ENCODE data around the gene P4HA2.

P4HA2 gene

GRCh38 chr5:132207778-132208177 is 19.9 kb downstream of the P4HA2 start:
- DNase-seq (ENCODE audit: low read depth), result no peak
- no peak for TF ChIP-seq CTCF (conservative IDR thresholded peaks at IDR 0.05; ENCODE audit: low read depth, low read length)
- H3K4me3 ChIP-seq (ENCODE audit: low read length), result no peak overlapping the region

GRCh38 chr5:132206782-132207181 is 20.9 kb downstream of the P4HA2 start:
- no peak overlapping the region for H3K4me3 ChIP-seq (ENCODE audit: low read length)
- no peak for DNase-seq (ENCODE audit: low read depth)
- TF ChIP-seq CTCF (conservative IDR thresholded peaks at IDR 0.05; ENCODE audit: low read depth, low read length), result no peak

GRCh38 chr5:132205385-132206125 is 22.1 kb downstream of the P4HA2 start:
- no peak for DNase-seq (ENCODE audit: low read depth)
- no peak overlapping the region for H3K4me3 ChIP-seq (ENCODE audit: low read length)
- TF ChIP-seq CTCF (conservative IDR thresholded peaks at IDR 0.05; ENCODE audit: low read depth, low read length), result no peak

GRCh38 chr5:132204371-132205135 is 23.1 kb downstream of the P4HA2 start:
- DNase-seq (ENCODE audit: low read depth), result no peak
- no peak overlapping the region for H3K4me3 ChIP-seq (ENCODE audit: low read length)
- TF ChIP-seq CTCF (conservative IDR thresholded peaks at IDR 0.05; ENCODE audit: low read depth, low read length), result no peak

GRCh38 chr5:132203916-132204315 is 23.7 kb downstream of the P4HA2 start:
- no peak overlapping the region for H3K4me3 ChIP-seq (ENCODE audit: low read length)
- TF ChIP-seq CTCF (conservative IDR thresholded peaks at IDR 0.05; ENCODE audit: low read depth, low read length), result no peak
- DNase-seq (ENCODE audit: low read depth), result no peak

- TF ChIP-seq CTCF (conservative IDR thresholded peaks at IDR 0.05; ENCODE audit: low read depth, low read length), result no peak
- no peak for DNase-seq (ENCODE audit: low read depth)
- no peak overlapping the region for H3K4me3 ChIP-seq (ENCODE audit: low read length)
Observed at GRCh38 chr5:132203464-132203818, 24.2 kb downstream of the P4HA2 start.

Measured in retinal pigment epithelial cell (primary cell).